Astrocyte (in vitro differentiated cells and primary cell): Measurements from ENCODE around the gene NDUFV1. TPM values are rescaled to one million over a fixed set of nuclear protein-coding genes. Genes with fewer than 3 reads are reported as not detected.

Source experiments
- DNase-seq: peaks from one replicate; pipeline ENCODE4 v3.0.0-alpha.2; 2010; ENCODE audit warnings: low read depth
- FAIRE-seq: peaks from 2 replicates; lab custom pipeline; 2011; peaks lifted over from hg19 to GRCh38; lab: Jason Lieb, UNC
- H2AFZ ChIP-seq: 2 replicates; pipeline ENCODE4 v1.6.0; 2012; ENCODE audit warnings: low read depth, low read length, inconsistent platforms
- H3K27ac ChIP-seq: 2 replicates; pipeline ENCODE4 v1.5.1; 2011; ENCODE audit warnings: low read depth, low read length, inconsistent platforms
- H3K27me3 ChIP-seq: 2 replicates; pipeline ENCODE4 v1.6.0; 2011; ENCODE audit warnings: low read length, inconsistent platforms; ENCODE audit not compliant: insufficient read depth
- H3K36me3 ChIP-seq: 2 replicates; pipeline ENCODE4 v1.5.1; 2011; ENCODE audit warnings: low read length, inconsistent platforms; ENCODE audit not compliant: insufficient read depth
- H3K4me1 ChIP-seq: 2 replicates; pipeline ENCODE4 v1.5.1; 2011; ENCODE audit warnings: low read length, inconsistent platforms; ENCODE audit not compliant: insufficient read depth
- H3K4me2 ChIP-seq: 2 replicates; pipeline ENCODE4 v1.6.0; 2012; ENCODE audit warnings: low read length, inconsistent platforms
- H3K4me3 ChIP-seq: 2 replicates; pipeline ENCODE4 v1.5.1; 2011; ENCODE audit warnings: low read depth, mild to moderate bottlenecking, low read length, inconsistent platforms; ENCODE audit not compliant: insufficient read depth
- H3K79me2 ChIP-seq: 2 replicates; pipeline ENCODE4 v1.6.0; 2012; ENCODE audit warnings: mild to moderate bottlenecking, low read length, inconsistent platforms; ENCODE audit not compliant: insufficient read depth
- H3K9ac ChIP-seq: 2 replicates; pipeline ENCODE4 v1.6.0; 2012; ENCODE audit warnings: mild to moderate bottlenecking, low read length, inconsistent platforms
- H3K9me3 ChIP-seq: 2 replicates; pipeline ENCODE4 v1.5.1; 2012; ENCODE audit warnings: low read depth, mild to moderate bottlenecking, low read length, inconsistent platforms; ENCODE audit not compliant: insufficient read depth
- H4K20me1 ChIP-seq: 2 replicates; pipeline ENCODE4 v1.6.0; 2012; ENCODE audit warnings: low read length, inconsistent platforms; ENCODE audit not compliant: insufficient read depth
- H3K27ac Mint-ChIP-seq: one replicate; pipeline ENCODE4 v1.8.0; 2021; ENCODE audit warnings: mild to moderate bottlenecking, mixed read lengths; ENCODE audit not compliant: unreplicated experiment
- H3K27me3 Mint-ChIP-seq: one replicate; pipeline ENCODE4 v1.8.0; 2021; ENCODE audit warnings: low read depth, mixed read lengths; ENCODE audit not compliant: unreplicated experiment
- H3K36me3 Mint-ChIP-seq: one replicate; pipeline ENCODE4 v1.8.0; 2021; ENCODE audit warnings: low read depth, mixed read lengths; ENCODE audit not compliant: unreplicated experiment
- H3K4me1 Mint-ChIP-seq: one replicate; pipeline ENCODE4 v1.8.0; 2021; ENCODE audit warnings: low read depth, mixed read lengths; ENCODE audit not compliant: unreplicated experiment
- H3K4me3 Mint-ChIP-seq: one replicate; pipeline ENCODE4 v1.8.0; 2021; ENCODE audit warnings: mild to moderate bottlenecking, moderate library complexity, mixed read lengths; ENCODE audit not compliant: unreplicated experiment
- H3K9me3 Mint-ChIP-seq: one replicate; pipeline ENCODE4 v1.8.0; 2021; ENCODE audit warnings: mild to moderate bottlenecking, mixed read lengths; ENCODE audit not compliant: unreplicated experiment
- CTCF ChIP-seq: IDR thresholded peaks from 2 replicates; pipeline ENCODE4 v1.5.1; 2011; ENCODE audit warnings: low read depth, mild to moderate bottlenecking, inconsistent platforms, low read length, moderate library complexity; ENCODE audit not compliant: insufficient read depth
- EZH2 ChIP-seq: IDR thresholded peaks from 2 replicates; pipeline ENCODE4 v1.6.1; 2012; ENCODE audit warnings: mild to moderate bottlenecking, low read length, inconsistent platforms; ENCODE audit not compliant: insufficient read depth
- total RNA-seq: library from RNA; stranded (reverse); gene quantifications from 2 replicates; pipeline ENCODE4 v1.2.1, GENCODE V29; 2021

NDUFV1 gene
- total RNA-seq, 1 donor from 2014 or later: 117 TPM

- peaks cover 4% of the 10 kb centered on the region for H3K4me1 ChIP-seq
- peaks cover 13% of the 10 kb centered on the region for H3K27me3 ChIP-seq
- Mint-ChIP-seq H3K4me3 (no peak overlapping the region), H3K4me1 (no peaks in the 10 kb centered on the region), H3K27ac (peak overlapping the region; percentile 7), H3K9me3 (peaks cover 2% of the 10 kb centered on the region), H3K27me3 (peaks cover 18% of the 10 kb centered on the region), H3K36me3 (peaks cover 2% of the 10 kb centered on the region)
- no peak for DNase-seq
- H2AFZ ChIP-seq: no peak overlapping the region
- H3K4me3 ChIP-seq: no peak overlapping the region
- H3K9me3 ChIP-seq: no peaks in the 10 kb centered on the region
- H3K36me3 ChIP-seq: peaks cover 2% of the 10 kb centered on the region
- H4K20me1 ChIP-seq: no peaks in the 10 kb centered on the region
- H3K27ac ChIP-seq: no peak overlapping the region
- H3K4me2 ChIP-seq: no peak overlapping the region
- H3K9ac ChIP-seq: no peak overlapping the region
- TF ChIP-seq EZH2 (no peak), CTCF (peak; percentile 16)
- no peaks in the 10 kb centered on the region for H3K79me2 ChIP-seq
- no peak for FAIRE-seq
Measured at GRCh38 chr11:67614730-67615714, 8.3 kb downstream of the NDUFV1 start.

GRCh38 chr11:67615728-67616430 lies 9.1 kb downstream of the NDUFV1 start:
- TF ChIP-seq EZH2 (peak; percentile 59), CTCF (no peak)
- Mint-ChIP-seq H3K27me3 (peaks cover 24% of the 10 kb centered on the region), H3K9me3 (peaks cover 5% of the 10 kb centered on the region), H3K27ac (no peak overlapping the region), H3K36me3 (peaks cover 2% of the 10 kb centered on the region), H3K4me3 (no peak overlapping the region), H3K4me1 (no peaks in the 10 kb centered on the region)
- Histone ChIP-seq H3K4me2 (no peak overlapping the region), H3K36me3 (no peaks in the 10 kb centered on the region), H3K4me3 (no peak overlapping the region), H2AFZ (no peak overlapping the region), H3K9ac (no peak overlapping the region), H3K9me3 (no peaks in the 10 kb centered on the region), H4K20me1 (no peaks in the 10 kb centered on the region), H3K79me2 (no peaks in the 10 kb centered on the region), H3K4me1 (peaks cover 4% of the 10 kb centered on the region), H3K27me3 (peaks cover 13% of the 10 kb centered on the region), H3K27ac (no peak overlapping the region)
- DNase-seq (no peak), FAIRE-seq (no peak)
